Measurements from ENCODE around the gene USF2. TPM values are rescaled to one million over a fixed set of nuclear protein-coding genes. Genes with fewer than 3 reads are reported as not detected.

Gene USF2
- total and polyA plus RNA-seq, 2 donors (not counting 1 experiment from before 2014, with no cell fraction given), result 53.8 to 74.9 TPM

GRCh38 chr19:35226748-35227147 lies 42.0 kb upstream of the USF2 start:
- Histone ChIP-seq H3K36me3 (ENCODE audit: control insufficient read depth, insufficient read depth, low read length) (no peaks in the 10 kb centered on the region), H3K27me3 (ENCODE audit: control insufficient read depth, insufficient read depth, low read length) (peaks cover 5% of the 10 kb centered on the region)
- no peak for TF ChIP-seq CTCF (conservative IDR thresholded peaks at IDR 0.05 in 1 of 2, IDR thresholded peaks at IDR 0.05 in 1 of 2; ENCODE audit: low read depth in 1 of 2, low read length in 2 of 2)
- no peak for TF ChIP-seq EZH2 (IDR thresholded peaks at IDR 0.05; ENCODE audit: low read length, missing control alignments)

GRCh38 chr19:35228177-35228930 lies 40.4 kb upstream of the USF2 start, which contains the start of gene FAM187B:
Gene FAM187B (minus strand): TSS chr19:35228739. CDS start chr19:35228680, 59 bp downstream.
- no peak within 1 kb of the TSS for H2AFZ ChIP-seq (ENCODE audit: low read length)
- DNase-seq (ENCODE audit: low read depth in 2 of 2), result no peak
- no peak for TF ChIP-seq CTCF (conservative IDR thresholded peaks at IDR 0.05 in 1 of 2, IDR thresholded peaks at IDR 0.05 in 1 of 2; ENCODE audit: low read depth in 1 of 2, low read length in 2 of 2)
- no peak for TF ChIP-seq EZH2 (IDR thresholded peaks at IDR 0.05; ENCODE audit: low read length, missing control alignments)

More at GRCh38 chr19:35226748-35227147, 42.0 kb upstream of the USF2 start:
- Histone ChIP-seq H3K79me2 (ENCODE audit: control insufficient read depth, insufficient read depth, low read length) (no peaks in the 10 kb centered on the region), H3K27ac (ENCODE audit: insufficient read depth, low read length) (no peak overlapping the region), H2AFZ (ENCODE audit: low read length) (no peak overlapping the region), H4K20me1 (ENCODE audit: control insufficient read depth, extremely low read depth, insufficient read depth, low read length) (no peaks in the 10 kb centered on the region), H3K9me3 (ENCODE audit: control insufficient read depth, insufficient read depth, low read depth, low read length) (no peaks in the 10 kb centered on the region), H3K4me2 (ENCODE audit: extremely low read depth, insufficient read depth, low read length) (no peak overlapping the region), H3K4me1 (ENCODE audit: control insufficient read depth, extremely low read depth, insufficient read depth, low read length) (no peaks in the 10 kb centered on the region), H3K4me3 (replicated peaks in 1 of 4; ENCODE audit: control extremely low read depth in 1 of 4, insufficient read depth in 1 of 4, low read depth in 3 of 4, low read length in 4 of 4) (no peak overlapping the region), H3K9ac (ENCODE audit: insufficient read depth, low read length) (no peak overlapping the region)
- no peak for DNase-seq (ENCODE audit: low read depth in 2 of 2)

GRCh38 chr19:35229601-35230000 lies 39.2 kb upstream of the USF2 start:
- no peaks in the 10 kb centered on the region for H3K4me1 ChIP-seq (ENCODE audit: control insufficient read depth, extremely low read depth, insufficient read depth, low read length)
- H3K9ac ChIP-seq (ENCODE audit: insufficient read depth, low read length), result no peak overlapping the region
- no peak for DNase-seq (ENCODE audit: low read depth in 2 of 2)
- H3K27ac ChIP-seq (ENCODE audit: insufficient read depth, low read length), result no peak overlapping the region
- H3K27me3 ChIP-seq (ENCODE audit: control insufficient read depth, insufficient read depth, low read length), result peaks cover 5% of the 10 kb centered on the region
- no peak for TF ChIP-seq EZH2 (IDR thresholded peaks at IDR 0.05; ENCODE audit: low read length, missing control alignments)
- TF ChIP-seq CTCF (conservative IDR thresholded peaks at IDR 0.05 in 1 of 2, IDR thresholded peaks at IDR 0.05 in 1 of 2; ENCODE audit: low read depth in 1 of 2, low read length in 2 of 2), result no peak
- H3K4me2 ChIP-seq (ENCODE audit: extremely low read depth, insufficient read depth, low read length), result no peak overlapping the region
- no peaks in the 10 kb centered on the region for H3K79me2 ChIP-seq (ENCODE audit: control insufficient read depth, insufficient read depth, low read length)
- no peaks in the 10 kb centered on the region for H3K36me3 ChIP-seq (ENCODE audit: control insufficient read depth, insufficient read depth, low read length)
- no peak overlapping the region for H3K4me3 ChIP-seq (replicated peaks in 1 of 4; ENCODE audit: control extremely low read depth in 1 of 4, insufficient read depth in 1 of 4, low read depth in 3 of 4, low read length in 4 of 4)
- H2AFZ ChIP-seq (ENCODE audit: low read length), result no peak overlapping the region
- no peaks in the 10 kb centered on the region for H3K9me3 ChIP-seq (ENCODE audit: control insufficient read depth, insufficient read depth, low read depth, low read length)
- H4K20me1 ChIP-seq (ENCODE audit: control insufficient read depth, extremely low read depth, insufficient read depth, low read length), result no peaks in the 10 kb centered on the region

More at GRCh38 chr19:35228177-35228930, 40.4 kb upstream of the USF2 start, which contains the start of gene FAM187B:
- no peaks in the 10 kb centered on the region for H3K4me1 ChIP-seq (ENCODE audit: control insufficient read depth, extremely low read depth, insufficient read depth, low read length)
- H3K79me2 ChIP-seq (ENCODE audit: control insufficient read depth, insufficient read depth, low read length), result no peaks in the 10 kb centered on the region
- no peak within 1 kb of the TSS for H3K4me3 ChIP-seq (replicated peaks in 1 of 4; ENCODE audit: control extremely low read depth in 1 of 4, insufficient read depth in 1 of 4, low read depth in 3 of 4, low read length in 4 of 4)
- no peak within 1 kb of the TSS for H3K9ac ChIP-seq (ENCODE audit: insufficient read depth, low read length)
- H3K27ac ChIP-seq (ENCODE audit: insufficient read depth, low read length), result no peak within 1 kb of the TSS
- no peaks in the 10 kb centered on the region for H3K36me3 ChIP-seq (ENCODE audit: control insufficient read depth, insufficient read depth, low read length)
- no peaks in the 10 kb centered on the region for H3K9me3 ChIP-seq (ENCODE audit: control insufficient read depth, insufficient read depth, low read depth, low read length)
- H3K27me3 ChIP-seq (ENCODE audit: control insufficient read depth, insufficient read depth, low read length), result peaks cover 5% of the 10 kb centered on the region
- no peaks in the 10 kb centered on the region for H4K20me1 ChIP-seq (ENCODE audit: control insufficient read depth, extremely low read depth, insufficient read depth, low read length)
- H3K4me2 ChIP-seq (ENCODE audit: extremely low read depth, insufficient read depth, low read length), result no peak within 1 kb of the TSS
